H1 (cell line): ENCODE results near the gene SLC35F3.

ENCODE experiments used
- CREB1 ChIP-seq: IDR thresholded peaks from 2 replicates; pipeline ENCODE4 v1.6.1; 2012; ENCODE audit warnings: inconsistent platforms
- CTCF ChIP-seq, 3 experiments: IDR thresholded peaks; 1 replicate in 2 of 3; 2 replicates in 1 of 3; pipeline versions ENCODE4 v1.5.1 to v1.6.1; 2011; ENCODE audit warnings: low read length in 3 of 3, mild to moderate bottlenecking in 3 of 3, inconsistent platforms in 2 of 3, low read depth in 1 of 3, moderate library complexity in 1 of 3; ENCODE audit not compliant: insufficient read depth in 1 of 3; ENCODE audit errors: control extremely low read depth in 1 of 3
- EGR1 ChIP-seq: IDR thresholded peaks from 2 replicates; pipeline ENCODE4 v1.6.1; 2011; ENCODE audit warnings: low read depth, low read length, borderline replicate concordance
- EZH2 ChIP-seq: fragments of 200-600 bp; sonication (generic); IDR thresholded peaks from 2 replicates; pipeline ENCODE4 v1.7.1; 2012; ENCODE audit warnings: low read depth, mild to moderate bottlenecking, moderate library complexity, low read length, inconsistent platforms; ENCODE audit not compliant: severe bottlenecking
- KDM1A ChIP-seq: fragments of 200-600, 300-600 bp; sonication (generic); IDR thresholded peaks from 2 replicates; pipeline ENCODE4 v1.7.1; 2016; ENCODE audit warnings: mild to moderate bottlenecking, low read length, borderline replicate concordance
- POLR2A ChIP-seq, 2 experiments: IDR thresholded peaks; 1 replicate in 1 of 2; 2 replicates in 1 of 2; pipeline ENCODE4 v1.6.1; 2011; ENCODE audit warnings: low read depth in 2 of 2, low read length in 2 of 2, mild to moderate bottlenecking in 2 of 2; ENCODE audit errors: control extremely low read depth in 1 of 2
- POLR2AphosphoS5 ChIP-seq: IDR thresholded peaks from 2 replicates; pipeline ENCODE4 v1.6.1; 2011; ENCODE audit warnings: low read depth, low read length
- SP2 ChIP-seq: IDR thresholded peaks from 2 replicates; pipeline ENCODE4 v1.6.1; 2012; ENCODE audit warnings: mild to moderate bottlenecking, low read length, inconsistent platforms
- TAF1 ChIP-seq: IDR thresholded peaks from 2 replicates; pipeline ENCODE4 v1.6.1; 2011; ENCODE audit warnings: mild to moderate bottlenecking, low read depth, low read length
- TEAD4 ChIP-seq: IDR thresholded peaks from 2 replicates; pipeline ENCODE4 v1.6.1; 2012; ENCODE audit warnings: low read depth, low read length, inconsistent platforms, mixed read lengths

GRCh38 chr1:234123867-234124266 is 219.4 kb downstream of the SLC35F3 start:
- no peak for TF ChIP-seq CTCF (IDR thresholded peaks at IDR 0.05; ENCODE audit: control extremely low read depth in 1 of 3, insufficient read depth in 1 of 3, low read depth in 1 of 3, low read length in 3 of 3)
- no peak for TF ChIP-seq SP2
- TF ChIP-seq POLR2A (IDR thresholded peaks at IDR 0.05; ENCODE audit: control extremely low read depth in 1 of 2, low read depth in 2 of 2, low read length in 2 of 2) = no peak
- no peak for TF ChIP-seq EGR1
- TF ChIP-seq CREB1 = no peak
- no peak for TF ChIP-seq TAF1
- TF ChIP-seq TEAD4 = no peak
- TF ChIP-seq KDM1A = no peak
- no peak for TF ChIP-seq POLR2AphosphoS5
- TF ChIP-seq EZH2 = no peak
